ENCODE measurements around the gene GUCY2F.

DNA sequence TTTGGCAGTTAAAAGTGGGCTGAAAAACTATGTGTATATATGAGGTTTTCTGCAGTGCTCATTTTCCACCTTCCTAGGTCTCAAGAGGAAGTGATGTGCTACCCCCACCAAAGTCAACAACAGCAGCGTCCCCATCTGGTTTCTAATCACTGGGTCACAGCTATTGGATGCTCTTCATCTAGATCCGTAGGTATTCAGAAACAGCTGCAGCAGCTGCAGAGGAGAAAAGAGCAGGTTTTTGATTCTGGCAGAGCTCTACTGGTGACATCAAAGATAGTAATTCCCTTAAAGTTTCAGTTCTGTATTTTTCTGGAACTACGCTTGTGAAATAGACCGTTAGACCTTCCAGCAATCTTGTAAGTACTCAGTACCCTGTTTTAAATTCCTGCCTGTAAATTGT, 5.8 kb upstream of the GUCY2F start:
- TF ChIP-seq, protein P1, sequence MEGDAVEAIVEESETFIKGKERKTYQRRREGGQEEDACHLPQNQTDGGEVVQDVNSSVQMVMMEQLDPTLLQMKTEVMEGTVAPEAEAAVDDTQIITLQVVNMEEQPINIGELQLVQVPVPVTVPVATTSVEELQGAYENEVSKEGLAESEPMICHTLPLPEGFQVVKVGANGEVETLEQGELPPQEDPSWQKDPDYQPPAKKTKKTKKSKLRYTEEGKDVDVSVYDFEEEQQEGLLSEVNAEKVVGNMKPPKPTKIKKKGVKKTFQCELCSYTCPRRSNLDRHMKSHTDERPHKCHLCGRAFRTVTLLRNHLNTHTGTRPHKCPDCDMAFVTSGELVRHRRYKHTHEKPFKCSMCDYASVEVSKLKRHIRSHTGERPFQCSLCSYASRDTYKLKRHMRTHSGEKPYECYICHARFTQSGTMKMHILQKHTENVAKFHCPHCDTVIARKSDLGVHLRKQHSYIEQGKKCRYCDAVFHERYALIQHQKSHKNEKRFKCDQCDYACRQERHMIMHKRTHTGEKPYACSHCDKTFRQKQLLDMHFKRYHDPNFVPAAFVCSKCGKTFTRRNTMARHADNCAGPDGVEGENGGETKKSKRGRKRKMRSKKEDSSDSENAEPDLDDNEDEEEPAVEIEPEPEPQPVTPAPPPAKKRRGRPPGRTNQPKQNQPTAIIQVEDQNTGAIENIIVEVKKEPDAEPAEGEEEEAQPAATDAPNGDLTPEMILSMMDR (IDR thresholded peaks at IDR 0.05 in 2 of 3, conservative IDR thresholded peaks at IDR 0.05 in 1 of 3; ENCODE audit: borderline replicate concordance in 1 of 3, insufficient read depth in 1 of 3, low read depth in 2 of 3, low read length in 2 of 3): no peak
- TF ChIP-seq, protein P2, sequence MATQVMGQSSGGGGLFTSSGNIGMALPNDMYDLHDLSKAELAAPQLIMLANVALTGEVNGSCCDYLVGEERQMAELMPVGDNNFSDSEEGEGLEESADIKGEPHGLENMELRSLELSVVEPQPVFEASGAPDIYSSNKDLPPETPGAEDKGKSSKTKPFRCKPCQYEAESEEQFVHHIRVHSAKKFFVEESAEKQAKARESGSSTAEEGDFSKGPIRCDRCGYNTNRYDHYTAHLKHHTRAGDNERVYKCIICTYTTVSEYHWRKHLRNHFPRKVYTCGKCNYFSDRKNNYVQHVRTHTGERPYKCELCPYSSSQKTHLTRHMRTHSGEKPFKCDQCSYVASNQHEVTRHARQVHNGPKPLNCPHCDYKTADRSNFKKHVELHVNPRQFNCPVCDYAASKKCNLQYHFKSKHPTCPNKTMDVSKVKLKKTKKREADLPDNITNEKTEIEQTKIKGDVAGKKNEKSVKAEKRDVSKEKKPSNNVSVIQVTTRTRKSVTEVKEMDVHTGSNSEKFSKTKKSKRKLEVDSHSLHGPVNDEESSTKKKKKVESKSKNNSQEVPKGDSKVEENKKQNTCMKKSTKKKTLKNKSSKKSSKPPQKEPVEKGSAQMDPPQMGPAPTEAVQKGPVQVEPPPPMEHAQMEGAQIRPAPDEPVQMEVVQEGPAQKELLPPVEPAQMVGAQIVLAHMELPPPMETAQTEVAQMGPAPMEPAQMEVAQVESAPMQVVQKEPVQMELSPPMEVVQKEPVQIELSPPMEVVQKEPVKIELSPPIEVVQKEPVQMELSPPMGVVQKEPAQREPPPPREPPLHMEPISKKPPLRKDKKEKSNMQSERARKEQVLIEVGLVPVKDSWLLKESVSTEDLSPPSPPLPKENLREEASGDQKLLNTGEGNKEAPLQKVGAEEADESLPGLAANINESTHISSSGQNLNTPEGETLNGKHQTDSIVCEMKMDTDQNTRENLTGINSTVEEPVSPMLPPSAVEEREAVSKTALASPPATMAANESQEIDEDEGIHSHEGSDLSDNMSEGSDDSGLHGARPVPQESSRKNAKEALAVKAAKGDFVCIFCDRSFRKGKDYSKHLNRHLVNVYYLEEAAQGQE (IDR thresholded peaks at IDR 0.05; ENCODE audit: low read depth): no peak
- TF ChIP-seq EZH2 (IDR thresholded peaks at IDR 0.05): no peak
- TF ChIP-seq, protein P3, sequence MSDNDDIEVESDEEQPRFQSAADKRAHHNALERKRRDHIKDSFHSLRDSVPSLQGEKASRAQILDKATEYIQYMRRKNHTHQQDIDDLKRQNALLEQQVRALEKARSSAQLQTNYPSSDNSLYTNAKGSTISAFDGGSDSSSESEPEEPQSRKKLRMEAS (IDR thresholded peaks at IDR 0.05): no peak
